ENCODE measurements around the gene ZNF469. TPM values are rescaled to one million over a fixed set of nuclear protein-coding genes. Genes with fewer than 3 reads are reported as not detected.

ZNF469 gene
- total RNA-seq, 1 experiment from 2014 or later, result 3.2 TPM

GRCh38 chr16:88338111-88338510 is 44.6 kb upstream of the ZNF469 start:
- no peak overlapping the region for H3K27ac Mint-ChIP-seq
- TF ChIP-seq USF2 (CRISPR knock-in tag; IDR thresholded peaks at IDR 0.05) (no peak), GABPB1 (CRISPR knock-in tag; IDR thresholded peaks at IDR 0.05) (no peak), CTCF (IDR thresholded peaks at IDR 0.05) (peak; percentile 66), EMX1 (CRISPR knock-in tag; IDR thresholded peaks at IDR 0.05) (no peak), TP53 (CRISPR knock-in tag; IDR thresholded peaks at IDR 0.05) (no peak), ZSCAN18 (CRISPR knock-in tag; IDR thresholded peaks at IDR 0.05) (no peak)
- peaks cover 5% of the 10 kb centered on the region; the same call in 1 of the 2 replicates for H3K27me3 Mint-ChIP-seq (ENCODE audit: low read depth)
- peaks cover 14% of the 10 kb centered on the region for H3K36me3 Mint-ChIP-seq
- peak; percentile 81 for DNase-seq (ENCODE audit: low spot score)
- H3K4me3 Mint-ChIP-seq, result no peak overlapping the region
- ATAC-seq, result peak; percentile 92
- peaks cover 31% of the 10 kb centered on the region for H3K9me3 Mint-ChIP-seq
- CTCF ChIA-PET, result interaction anchor here (0.5 to 1.2 kb wide), 11 partner anchors 10 to 418 kb away, joined by 3 to 7 read pairs (median 3); partner anchors contain the start of gene ZNF469
- POLR2A ChIA-PET, result no interaction called here
- no peaks in the 10 kb centered on the region for H3K4me1 Mint-ChIP-seq

- Mint-ChIP-seq H3K9me3 (peaks cover 39% of the 10 kb centered on the region), H3K36me3 (peaks cover 14% of the 10 kb centered on the region), H3K27ac (no peak overlapping the region), H3K4me3 (no peak overlapping the region), H3K27me3 (ENCODE audit: low read depth) (peaks cover 5% of the 10 kb centered on the region; the same call in 1 of the 2 replicates), H3K4me1 (no peaks in the 10 kb centered on the region)
- TF ChIP-seq PRRX2 (CRISPR knock-in tag; IDR thresholded peaks at IDR 0.05) (no peak), ZNF396 (CRISPR knock-in tag; IDR thresholded peaks at IDR 0.05; ENCODE audit: borderline replicate concordance) (no peak), SOX15 (CRISPR knock-in tag; IDR thresholded peaks at IDR 0.05) (no peak), ZNF512 (CRISPR knock-in tag; IDR thresholded peaks at IDR 0.05; ENCODE audit: borderline replicate concordance) (no peak), NR2C2 (CRISPR knock-in tag; IDR thresholded peaks at IDR 0.05) (no peak)
- ChIA-PET CTCF (no interaction called here), POLR2A (no interaction called here)
- DNase-seq (ENCODE audit: low spot score) (no peak), ATAC-seq (no peak)
These were observed 43.9 kb upstream of the ZNF469 start for GRCh38 chr16:88338896-88339295.

GRCh38 chr16:88339930-88340754 is 42.6 kb upstream of the ZNF469 start:
- no peak for DNase-seq (ENCODE audit: low spot score)
- CTCF ChIA-PET, result interaction anchor here (0.5 to 0.6 kb wide), 2 partner anchors 24 to 142 kb away, joined by 3 read pairs; no protein-coding TSS in a partner anchor
- no peaks in the 10 kb centered on the region for H3K4me1 Mint-ChIP-seq
- ATAC-seq, result no peak
- H3K27ac Mint-ChIP-seq, result no peak overlapping the region
- peaks cover 40% of the 10 kb centered on the region for H3K9me3 Mint-ChIP-seq
- no peak overlapping the region for H3K4me3 Mint-ChIP-seq
- POLR2A ChIA-PET, result no interaction called here
- H3K27me3 Mint-ChIP-seq (ENCODE audit: low read depth), result peaks cover 5% of the 10 kb centered on the region; the same call in 1 of the 2 replicates
- peaks cover 14% of the 10 kb centered on the region for H3K36me3 Mint-ChIP-seq
- no peak for TF ChIP-seq MYBL2 (CRISPR knock-in tag; IDR thresholded peaks at IDR 0.05)
- TF ChIP-seq ZBTB21 (CRISPR knock-in tag; IDR thresholded peaks at IDR 0.05; ENCODE audit: borderline replicate concordance), result no peak
- no peak for TF ChIP-seq RELA (CRISPR knock-in tag; IDR thresholded peaks at IDR 0.05; ENCODE audit: borderline replicate concordance)
- no peak for TF ChIP-seq CREB1 (CRISPR knock-in tag; IDR thresholded peaks at IDR 0.05)
- no peak for TF ChIP-seq ZBTB43 (CRISPR knock-in tag; IDR thresholded peaks at IDR 0.05)
- no peak for TF ChIP-seq E2F4 (CRISPR knock-in tag; IDR thresholded peaks at IDR 0.05; ENCODE audit: borderline replicate concordance, low read depth)
- no peak for TF ChIP-seq IRF1 (CRISPR knock-in tag; IDR thresholded peaks at IDR 0.05)
- TF ChIP-seq SMAD4 (CRISPR knock-in tag; IDR thresholded peaks at IDR 0.05), result no peak
- TF ChIP-seq FOXP1 (CRISPR knock-in tag; IDR thresholded peaks at IDR 0.05; ENCODE audit: borderline replicate concordance), result no peak
- TF ChIP-seq ZNF232 (CRISPR knock-in tag; IDR thresholded peaks at IDR 0.05), result no peak
- TF ChIP-seq ZNF671 (CRISPR knock-in tag; IDR thresholded peaks at IDR 0.05), result no peak

Measured in WTC11 (cell line).